Suprapubic skin (tissue), 4 donors: ENCODE measurements around the gene AMBRA1.

Source experiments
- CTCF ChIP-seq, 2 donors: fragments of 200-600 bp in 1 of 2; fragments of 450-650 bp in 1 of 2; sonication (generic) in 1 of 2; IDR thresholded peaks; one replicate each; pipeline ENCODE4 v1.5.1; 2016 to 2019; ENCODE audit warnings: antibody characterized with exemption in 2 of 2, mild to moderate bottlenecking in 1 of 2, moderate library complexity in 1 of 2
- POLR2A ChIP-seq, 2 donors: fragments of 450-650 bp; IDR thresholded peaks; one replicate each; pipeline ENCODE4 v1.6.1; 2017; ENCODE audit warnings: antibody characterized with exemption in 2 of 2, mild to moderate bottlenecking in 2 of 2, moderate library complexity in 2 of 2
- POLR2AphosphoS5 ChIP-seq, 3 donors: sonication (generic); formaldehyde crosslinking; IDR thresholded peaks; one replicate each; pipeline ENCODE4 v1.6.1; 2017; ENCODE audit warnings: antibody characterized with exemption in 3 of 3

- no peak for TF ChIP-seq CTCF (IDR thresholded peaks at IDR 0.05)
- TF ChIP-seq POLR2A (IDR thresholded peaks at IDR 0.05) = no peak
- TF ChIP-seq POLR2AphosphoS5 (IDR thresholded peaks at IDR 0.05) = no peak
Observed at GRCh38 chr11:46478196-46478595, 115.6 kb downstream of the AMBRA1 start.
